ENCODE measurements around the gene TNIK.

DNA sequence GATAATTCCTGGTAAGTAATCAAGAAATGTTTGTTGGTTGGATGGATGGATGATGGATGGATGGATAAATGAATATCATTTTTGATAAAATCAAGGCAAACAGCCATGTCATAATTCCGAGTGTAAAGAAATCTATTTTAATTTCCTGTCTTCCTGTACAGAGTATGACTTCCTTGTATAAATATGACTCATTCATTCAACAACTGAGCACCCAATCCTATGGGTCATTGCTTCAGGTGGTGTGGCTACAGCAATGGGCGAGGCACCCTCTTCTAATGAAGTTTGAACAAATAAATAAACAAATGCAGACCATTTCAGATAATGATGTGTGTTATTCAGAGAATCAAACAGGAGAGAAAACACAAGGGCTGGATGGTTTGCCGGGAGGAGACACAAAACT, 198.7 kb downstream of the TNIK start:
- TF ChIP-seq POLR2A (IDR thresholded peaks at IDR 0.05) = no peak
- TF ChIP-seq, protein P1, sequence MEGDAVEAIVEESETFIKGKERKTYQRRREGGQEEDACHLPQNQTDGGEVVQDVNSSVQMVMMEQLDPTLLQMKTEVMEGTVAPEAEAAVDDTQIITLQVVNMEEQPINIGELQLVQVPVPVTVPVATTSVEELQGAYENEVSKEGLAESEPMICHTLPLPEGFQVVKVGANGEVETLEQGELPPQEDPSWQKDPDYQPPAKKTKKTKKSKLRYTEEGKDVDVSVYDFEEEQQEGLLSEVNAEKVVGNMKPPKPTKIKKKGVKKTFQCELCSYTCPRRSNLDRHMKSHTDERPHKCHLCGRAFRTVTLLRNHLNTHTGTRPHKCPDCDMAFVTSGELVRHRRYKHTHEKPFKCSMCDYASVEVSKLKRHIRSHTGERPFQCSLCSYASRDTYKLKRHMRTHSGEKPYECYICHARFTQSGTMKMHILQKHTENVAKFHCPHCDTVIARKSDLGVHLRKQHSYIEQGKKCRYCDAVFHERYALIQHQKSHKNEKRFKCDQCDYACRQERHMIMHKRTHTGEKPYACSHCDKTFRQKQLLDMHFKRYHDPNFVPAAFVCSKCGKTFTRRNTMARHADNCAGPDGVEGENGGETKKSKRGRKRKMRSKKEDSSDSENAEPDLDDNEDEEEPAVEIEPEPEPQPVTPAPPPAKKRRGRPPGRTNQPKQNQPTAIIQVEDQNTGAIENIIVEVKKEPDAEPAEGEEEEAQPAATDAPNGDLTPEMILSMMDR (IDR thresholded peaks at IDR 0.05) = no peak
